Neuronal stem cell (in vitro differentiated cells): ENCODE data around the gene HTD2.

Experiments used
- DNase-seq: peaks from one replicate; pipeline ENCODE4 v3.0.0-alpha.2; 2013; ENCODE audit warnings: low spot score
- H2AFZ ChIP-seq: one replicate; pipeline ENCODE4 v1.6.1; 2013; ENCODE audit warnings: mild to moderate bottlenecking, low read length, inconsistent platforms
- H2AK5ac ChIP-seq: 2 replicates; pipeline ENCODE4 v1.6.1; 2013; ENCODE audit warnings: low read depth, mild to moderate bottlenecking, inconsistent platforms, low read length, moderate library complexity, mixed read lengths
- H2BK120ac ChIP-seq: 2 replicates; pipeline ENCODE4 v1.6.1; 2013; ENCODE audit warnings: low read depth, mild to moderate bottlenecking, inconsistent platforms, low read length, moderate library complexity, mixed read lengths
- H2BK12ac ChIP-seq: one replicate; pipeline ENCODE4 v1.6.1; 2013; ENCODE audit warnings: low read length, inconsistent platforms
- H2BK15ac ChIP-seq: 2 replicates; pipeline ENCODE4 v1.6.1; 2013; ENCODE audit warnings: mild to moderate bottlenecking, low read length, inconsistent platforms, mixed read lengths
- H2BK5ac ChIP-seq: one replicate; pipeline ENCODE4 v1.6.1; 2013; ENCODE audit warnings: inconsistent platforms, mild to moderate bottlenecking, low read length, moderate library complexity
- H3K14ac ChIP-seq: one replicate; pipeline ENCODE4 v1.6.1; 2013; ENCODE audit warnings: low read length, inconsistent platforms
- H3K18ac ChIP-seq: 2 replicates; pipeline ENCODE4 v1.6.1; 2013; ENCODE audit warnings: low read length, inconsistent platforms
- H3K23ac ChIP-seq: 2 replicates; pipeline ENCODE4 v1.6.1; 2013; ENCODE audit warnings: low read depth, mild to moderate bottlenecking, mixed read lengths, low read length, inconsistent platforms; ENCODE audit not compliant: poor library complexity
- H3K27ac ChIP-seq: replicated peaks from 3 replicates; pipeline ENCODE4 v1.5.1; 2013; ENCODE audit warnings: low read length, inconsistent platforms
- H3K27me3 ChIP-seq, 3 experiments: 2 replicates each; pipeline ENCODE4 v1.6.1; 2013; ENCODE audit warnings: low read length in 3 of 3, mild to moderate bottlenecking in 2 of 3, inconsistent platforms in 1 of 3, low read depth in 1 of 3, mixed read lengths in 1 of 3, moderate library complexity in 1 of 3; ENCODE audit not compliant: control insufficient read depth in 3 of 3, insufficient read depth in 3 of 3
- H3K36me3 ChIP-seq, 2 donors: replicated peaks in 1 of 2; 2 replicates each; pipeline ENCODE4 v1.6.1; 2013; ENCODE audit warnings: low read length in 2 of 2; ENCODE audit not compliant: control insufficient read depth in 2 of 2, insufficient read depth in 2 of 2
- H3K4ac ChIP-seq: 2 replicates; pipeline ENCODE4 v1.6.1; 2013; ENCODE audit warnings: inconsistent platforms, mild to moderate bottlenecking, low read length, moderate library complexity
- H3K4me1 ChIP-seq, 2 donors: 1 replicate in 1 of 2; 2 replicates in 1 of 2; pipeline ENCODE4 v1.6.1; 2013; ENCODE audit warnings: low read length in 2 of 2, low read depth in 1 of 2; ENCODE audit not compliant: control insufficient read depth in 2 of 2, insufficient read depth in 1 of 2
- H3K4me2 ChIP-seq: one replicate; pipeline ENCODE4 v1.6.1; 2013; ENCODE audit warnings: mild to moderate bottlenecking, low read length, inconsistent platforms; ENCODE audit not compliant: insufficient read depth, poor library complexity, severe bottlenecking
- H3K4me3 ChIP-seq, 2 donors: 2 replicates each; pipeline ENCODE4 v1.5.1; 2013; ENCODE audit warnings: low read length in 2 of 2, mild to moderate bottlenecking in 2 of 2, inconsistent platforms in 1 of 2, moderate library complexity in 1 of 2
- H3K79me1 ChIP-seq: one replicate; pipeline ENCODE4 v1.6.1; 2013; ENCODE audit warnings: low read depth, mild to moderate bottlenecking, inconsistent platforms, low read length, moderate library complexity
- H3K9ac ChIP-seq: one replicate; pipeline ENCODE4 v1.6.1; 2013; ENCODE audit warnings: mild to moderate bottlenecking, low read depth, low read length, inconsistent platforms; ENCODE audit not compliant: poor library complexity
- H3K9me3 ChIP-seq, 2 donors: replicated peaks in 1 of 2; 2 replicates each; pipeline versions ENCODE3 to v1.6.1; 2013; ENCODE audit warnings: low read length in 2 of 2, mild to moderate bottlenecking in 2 of 2, inconsistent platforms in 1 of 2, low read depth in 1 of 2, mixed read lengths in 1 of 2, moderate library complexity in 1 of 2; ENCODE audit not compliant: control insufficient read depth in 2 of 2, insufficient read depth in 1 of 2
- H4K8ac ChIP-seq: one replicate; pipeline ENCODE4 v1.6.1; 2013; ENCODE audit warnings: low read depth, mild to moderate bottlenecking, inconsistent platforms, low read length, moderate library complexity
- H4K91ac ChIP-seq: one replicate; pipeline ENCODE4 v1.6.1; 2013; ENCODE audit warnings: low read length, low read depth, mild to moderate bottlenecking, inconsistent platforms; ENCODE audit not compliant: poor library complexity
- WGBS, 2 donors: extraction: QIAGEN DNeasy Blood & Tissue Kit; methylation state at CpG; one replicate each; pipeline ENCODE4 v1.1.7; 2013; ENCODE audit warnings: missing lambda C conversion rate in 2 of 2, mixed read lengths in 1 of 2; ENCODE audit not compliant: insufficient read length in 2 of 2, insufficient replicate concordance in 1 of 2; ENCODE audit errors: extremely low coverage in 2 of 2; 5-methylcytosine and 5-hydroxymethylcytosine counted together

Gene HTD2

GRCh38 chr3:58359621-58360020 is 53.3 kb downstream of the HTD2 start:
- Histone ChIP-seq H3K18ac (no peak overlapping the region), H3K4ac (no peak overlapping the region), H3K79me1 (no peaks in the 10 kb centered on the region), H4K91ac (no peak overlapping the region), H2BK120ac (no peak overlapping the region), H3K27ac (no peak overlapping the region), H2BK5ac (no peak overlapping the region), H2BK15ac (no peak overlapping the region), H2AK5ac (no peak overlapping the region), H3K4me1 (no peaks in the 10 kb centered on the region), H3K36me3 (no peaks in the 10 kb centered on the region), H3K4me2 (no peak overlapping the region), H3K23ac (no peak overlapping the region), H2AFZ (no peak overlapping the region), H3K9ac (no peak overlapping the region), H3K9me3 (no peaks in the 10 kb centered on the region), H3K14ac (no peak overlapping the region), H3K4me3 (no peak overlapping the region), H2BK12ac (no peak overlapping the region), H3K27me3 (no peaks in the 10 kb centered on the region), H4K8ac (no peak overlapping the region)
- no peak for DNase-seq
- no CpG with 5 or more reads among the region's 4 CpGs for WGBS, 2 donors

- H3K79me1 ChIP-seq: no peaks in the 10 kb centered on the region
- H2BK5ac ChIP-seq: no peak overlapping the region
- H3K4me3 ChIP-seq: no peak overlapping the region
- no peak overlapping the region for H2AK5ac ChIP-seq
- no peak overlapping the region for H3K14ac ChIP-seq
- H3K9ac ChIP-seq: no peak overlapping the region
- no peak overlapping the region for H4K8ac ChIP-seq
- H3K27me3 ChIP-seq: no peaks in the 10 kb centered on the region
- no peaks in the 10 kb centered on the region for H3K36me3 ChIP-seq
- H3K23ac ChIP-seq: no peak overlapping the region
- H2BK15ac ChIP-seq: no peak overlapping the region
- no peak overlapping the region for H3K18ac ChIP-seq
- H3K27ac ChIP-seq: no peak overlapping the region
- H3K9me3 ChIP-seq: no peaks in the 10 kb centered on the region
- no peak overlapping the region for H4K91ac ChIP-seq
- H3K4ac ChIP-seq: no peak overlapping the region
- H3K4me2 ChIP-seq: no peak overlapping the region
- no peaks in the 10 kb centered on the region for H3K4me1 ChIP-seq
- H2BK120ac ChIP-seq: no peak overlapping the region
- no peak overlapping the region for H2AFZ ChIP-seq
- no peak for DNase-seq
- H2BK12ac ChIP-seq: no peak overlapping the region
Observed at GRCh38 chr3:58361866-58362265, 55.5 kb downstream of the HTD2 start.

- Histone ChIP-seq H2AK5ac (no peak overlapping the region), H3K4me3 (no peak overlapping the region), H2BK5ac (no peak overlapping the region), H2BK120ac (no peak overlapping the region), H3K27ac (no peak overlapping the region), H3K18ac (no peak overlapping the region), H4K8ac (no peak overlapping the region), H3K9me3 (no peaks in the 10 kb centered on the region), H3K27me3 (no peaks in the 10 kb centered on the region), H3K14ac (no peak overlapping the region), H2BK15ac (no peak overlapping the region), H3K4me2 (no peak overlapping the region), H3K9ac (no peak overlapping the region), H2BK12ac (no peak overlapping the region), H2AFZ (no peak overlapping the region), H3K4ac (no peak overlapping the region), H4K91ac (no peak overlapping the region), H3K4me1 (no peaks in the 10 kb centered on the region), H3K79me1 (no peaks in the 10 kb centered on the region), H3K36me3 (no peaks in the 10 kb centered on the region), H3K23ac (no peak overlapping the region)
- no CpG with 5 or more reads among the region's 1 CpG for WGBS, 2 donors
- no peak for DNase-seq
Observed at GRCh38 chr3:58366699-58367098, 60.4 kb downstream of the HTD2 start.

GRCh38 chr3:58369038-58369437 is 62.7 kb downstream of the HTD2 start:
- no peaks in the 10 kb centered on the region for H3K79me1 ChIP-seq
- H3K18ac ChIP-seq: no peak overlapping the region
- H3K27ac ChIP-seq: no peak overlapping the region
- H3K4me1 ChIP-seq: no peaks in the 10 kb centered on the region
- H4K91ac ChIP-seq: no peak overlapping the region
- H2BK15ac ChIP-seq: no peak overlapping the region
- no peaks in the 10 kb centered on the region for H3K36me3 ChIP-seq
- WGBS, 2 donors: no CpG with 5 or more reads among the region's 1 CpG
- no peak overlapping the region for H4K8ac ChIP-seq
- no peak overlapping the region for H3K14ac ChIP-seq
- no peaks in the 10 kb centered on the region for H3K9me3 ChIP-seq
- no peak overlapping the region for H3K23ac ChIP-seq
- H2AK5ac ChIP-seq: no peak overlapping the region
- no peaks in the 10 kb centered on the region for H3K27me3 ChIP-seq
- no peak overlapping the region for H3K4me3 ChIP-seq
- H3K4ac ChIP-seq: no peak overlapping the region
- no peak overlapping the region for H2BK5ac ChIP-seq
- no peak overlapping the region for H3K4me2 ChIP-seq
- no peak overlapping the region for H3K9ac ChIP-seq
- no peak overlapping the region for H2AFZ ChIP-seq
- no peak overlapping the region for H2BK120ac ChIP-seq
- no peak for DNase-seq
- no peak overlapping the region for H2BK12ac ChIP-seq
